HG02970 (cell line): ENCODE measurements around the gene BCAR3.
"Not testable (repeated sequence)": the region's sequence is repeated elsewhere in the genome, so short reads cannot be mapped to it uniquely, and the experiment has no call there.

Experiments used
- ATAC-seq: cut with Tn5 transposase; IDR thresholded peaks from one replicate; pipeline ENCODE4 v1.9.1; 2021; ENCODE audit warnings: mild to moderate bottlenecking, moderate library complexity, moderate number of reproducible peaks; ENCODE audit not compliant: unreplicated experiment, low FRiP score

BCAR3 gene

DNA sequence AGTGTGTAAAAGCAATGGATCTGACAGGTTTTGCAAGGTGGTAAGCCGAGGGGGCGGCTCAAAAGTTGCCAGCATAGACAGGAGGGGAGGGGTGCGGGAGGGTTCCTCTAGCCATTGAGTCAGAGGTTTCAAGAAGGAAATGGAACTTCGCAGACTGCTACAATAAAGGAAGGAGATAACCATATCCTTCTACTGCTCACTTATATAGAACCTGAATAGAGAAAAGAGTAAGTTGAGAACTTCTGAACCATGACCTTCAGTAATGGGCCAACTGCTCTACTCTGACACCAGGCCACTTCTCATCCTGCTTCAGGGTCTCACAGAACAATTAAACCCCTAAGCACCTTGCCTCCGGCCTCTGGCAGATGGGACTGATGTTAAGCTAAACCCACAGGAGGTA lies 26.3 kb upstream of the BCAR3 start:
- ATAC-seq, result peak; percentile 71

GRCh38 chr1:93705892-93706500 lies 24.4 kb upstream of the BCAR3 start:
- no peak for ATAC-seq

DNA sequence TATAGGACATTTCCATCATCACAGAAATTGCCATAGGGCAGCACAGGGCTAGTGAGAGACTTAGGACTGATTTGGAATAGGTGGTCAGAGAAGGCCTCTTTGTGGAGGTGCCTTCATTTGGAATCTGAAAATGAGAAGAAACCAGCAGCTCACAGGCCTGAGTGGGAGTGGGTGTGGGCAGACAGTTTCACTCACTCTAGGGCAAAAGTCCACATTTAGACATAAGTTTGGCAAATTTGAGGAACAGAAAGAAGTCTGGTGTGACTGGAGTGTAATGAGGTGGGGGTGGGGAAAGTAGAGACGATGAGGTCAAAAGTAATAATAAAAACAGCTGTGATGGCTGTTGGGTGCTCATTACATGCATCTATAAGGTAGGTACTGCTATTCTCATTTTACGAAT lies 22.4 kb upstream of the BCAR3 start:
- ATAC-seq, result peak; percentile 40

DNA sequence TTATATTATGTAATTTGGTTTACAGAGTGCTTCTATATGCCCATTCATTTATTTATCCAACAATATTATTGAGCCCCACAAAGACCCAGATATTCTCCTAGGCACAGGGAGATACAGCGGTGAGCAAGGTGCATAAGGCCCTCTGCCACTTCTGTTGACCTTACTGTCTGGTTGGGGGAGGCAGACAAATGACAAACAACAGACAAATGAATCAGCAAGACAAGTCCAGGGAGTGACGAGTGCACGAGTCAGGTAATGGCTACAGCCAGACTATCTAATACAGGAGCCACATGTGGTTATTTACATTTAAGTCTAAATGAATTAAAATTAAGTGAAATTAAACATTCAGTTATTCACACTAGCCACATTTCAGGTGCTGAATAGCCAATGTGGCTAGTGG lies 22.0 kb upstream of the BCAR3 start:
- peak; percentile 3 for ATAC-seq

DNA sequence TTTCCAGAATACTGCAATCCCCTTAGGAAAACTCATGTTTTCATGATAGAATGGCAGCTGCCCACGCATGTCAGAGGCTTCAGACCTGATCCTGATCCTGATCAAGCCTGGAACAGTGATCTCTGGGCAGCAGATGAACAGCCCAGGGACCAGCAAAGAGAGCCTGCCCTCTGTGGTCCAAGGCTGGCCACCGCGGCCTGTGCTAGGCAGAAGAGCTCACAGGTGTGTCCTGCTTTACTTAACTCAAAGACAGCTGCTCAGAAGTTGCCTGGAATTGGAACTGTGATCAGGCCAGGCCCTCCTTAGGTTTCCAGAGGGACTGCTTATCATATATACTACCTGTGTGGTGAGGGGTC lies 21.2 kb upstream of the BCAR3 start:
- ATAC-seq, result no peak

GRCh38 chr1:93702111-93702827 lies 20.6 kb upstream of the BCAR3 start:
- no peak for ATAC-seq

- ATAC-seq, result no peak
Observed at GRCh38 chr1:93701629-93702028, 20.0 kb upstream of the BCAR3 start.

DNA sequence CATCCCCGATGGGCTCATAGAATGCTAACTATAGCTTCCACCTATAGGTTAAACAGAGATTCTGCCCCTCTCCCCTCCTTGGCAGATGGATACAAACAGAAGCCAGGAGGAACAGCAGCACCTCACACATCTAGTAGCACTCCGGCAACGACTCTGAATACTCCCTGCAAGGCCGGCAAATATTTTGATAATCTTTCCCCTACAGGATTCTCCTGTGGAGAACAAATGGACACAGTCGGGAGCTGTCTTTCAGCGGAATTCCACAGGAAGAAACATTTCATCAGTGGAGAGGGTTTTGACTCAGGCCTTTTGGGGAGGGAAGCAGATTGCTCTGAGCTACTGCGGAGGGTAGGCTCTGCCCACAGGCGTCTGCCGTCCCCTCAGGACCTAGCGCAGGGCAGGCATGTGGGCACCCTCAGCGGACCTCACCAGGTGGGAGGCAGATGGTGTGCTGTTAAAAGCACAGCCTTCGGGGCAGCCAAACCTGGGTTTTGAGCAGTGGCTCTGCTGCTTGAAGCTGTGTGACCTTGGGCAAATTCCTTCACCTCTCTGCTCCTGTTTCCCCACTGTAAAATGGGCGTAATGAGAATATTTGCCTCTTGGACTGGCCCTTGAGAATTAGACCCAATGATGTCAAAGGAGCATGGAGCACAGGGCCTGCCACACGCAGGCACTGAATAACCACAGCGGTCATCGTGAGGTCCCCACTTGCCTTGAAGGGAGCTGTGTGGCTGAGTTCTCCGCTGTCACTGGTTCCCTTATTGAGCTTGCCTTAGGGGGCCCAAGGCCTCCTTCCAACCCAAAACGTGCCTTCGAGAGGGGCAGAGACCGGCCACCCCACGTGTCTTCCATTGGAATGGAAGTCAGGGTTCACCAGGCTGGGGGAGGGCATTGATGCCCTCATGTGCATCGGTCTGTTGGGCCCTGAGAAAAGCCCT lies 19.2 kb upstream of the BCAR3 start:
- ATAC-seq, result no peak

- ATAC-seq, result no peak
Observed at GRCh38 chr1:93699503-93700168, 18.0 kb upstream of the BCAR3 start.

GRCh38 chr1:93699049-93699384 lies 17.4 kb upstream of the BCAR3 start:
- no peak for ATAC-seq

GRCh38 chr1:93698329-93699048 lies 16.9 kb upstream of the BCAR3 start:
- no peak for ATAC-seq

- not testable (repeated sequence) for ATAC-seq
Observed at GRCh38 chr1:93697566-93697965, 15.9 kb upstream of the BCAR3 start.

- ATAC-seq, result no peak
Observed at GRCh38 chr1:93695411-93696005, 13.9 kb upstream of the BCAR3 start.

GRCh38 chr1:93694819-93695218 lies 13.2 kb upstream of the BCAR3 start:
- ATAC-seq, result no peak

DNA sequence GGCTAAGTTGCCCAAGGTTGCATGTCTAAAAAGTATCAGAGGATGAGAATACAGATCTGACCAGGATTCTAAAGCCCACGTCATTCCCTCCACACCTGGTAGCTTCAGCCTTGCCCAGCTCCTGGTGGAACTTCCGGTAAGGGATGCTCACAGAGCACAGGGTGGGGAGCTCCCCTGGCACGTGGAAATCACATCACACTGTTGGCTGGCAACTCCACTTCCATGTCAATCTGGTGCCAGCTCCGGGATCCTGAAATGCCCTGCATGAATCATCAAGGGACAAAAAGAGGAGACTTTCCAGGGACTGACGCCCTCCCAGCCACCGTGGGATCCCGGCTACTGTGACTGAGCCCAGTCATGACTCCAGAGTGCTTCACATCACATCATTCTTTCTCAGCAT lies 12.4 kb upstream of the BCAR3 start:
- ATAC-seq, result no peak

DNA sequence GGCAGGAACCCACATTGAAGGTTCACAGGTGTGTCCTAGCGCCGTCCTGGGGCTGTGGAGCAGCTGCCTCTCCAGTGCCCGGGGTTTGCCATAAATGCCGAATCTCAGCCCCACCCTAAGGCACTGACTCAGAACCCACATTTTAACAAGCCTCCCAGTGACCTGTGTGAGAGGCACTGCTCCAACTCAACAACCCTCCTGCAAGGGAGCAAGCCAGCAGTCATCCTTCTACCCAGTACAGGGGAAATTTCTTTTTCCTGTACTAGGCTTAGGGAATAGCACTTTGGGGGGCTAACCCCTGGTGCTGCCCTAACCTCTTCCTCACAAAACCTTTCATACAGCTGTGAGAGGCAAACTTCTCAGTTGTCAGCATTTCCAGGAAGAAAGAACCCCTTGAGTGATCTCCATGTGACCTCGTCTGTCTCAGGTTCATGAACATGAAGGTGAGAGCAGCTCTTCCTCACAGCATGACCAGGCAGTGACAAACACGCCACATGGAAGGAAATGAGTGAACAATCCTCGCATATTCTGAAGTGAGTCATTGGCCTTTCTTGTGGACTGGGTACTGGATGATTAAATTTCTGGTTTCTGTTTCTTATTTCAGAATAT lies 11.4 kb upstream of the BCAR3 start:
- ATAC-seq, result peak; percentile 65

DNA sequence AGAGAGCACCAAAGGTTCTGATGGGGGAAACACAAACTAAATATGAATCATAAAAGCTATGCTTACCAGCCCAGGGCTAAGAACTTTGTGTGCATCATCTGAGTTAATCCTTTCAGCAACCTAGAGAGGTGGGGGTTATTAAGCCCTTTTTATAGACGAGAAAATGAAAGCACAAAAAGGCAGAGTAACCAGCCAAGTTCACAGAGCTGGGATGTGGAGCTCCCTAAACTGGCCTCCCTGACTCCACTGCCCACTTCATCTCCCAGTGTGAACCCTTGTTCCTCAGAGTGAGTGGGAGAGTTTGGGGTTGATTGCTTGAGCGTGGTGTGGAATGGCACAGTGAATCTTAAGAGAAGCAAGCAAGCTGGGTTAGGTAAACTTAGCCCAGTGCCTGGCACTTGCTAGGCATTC lies 10.8 kb upstream of the BCAR3 start:
- no peak for ATAC-seq

GRCh38 chr1:93692026-93692425 lies 10.4 kb upstream of the BCAR3 start:
- no peak for ATAC-seq

GRCh38 chr1:93690921-93691789 lies 9.5 kb upstream of the BCAR3 start:
- ATAC-seq, result no peak
